Measurements from ENCODE around the gene COMMD2. TPM values are rescaled to one million over a fixed set of nuclear protein-coding genes. Genes with fewer than 3 reads are reported as not detected.

Gene COMMD2
- total RNA-seq: 10 to 100 TPM; 16.8 to 21.5 (median 20.3) TPM

DNA sequence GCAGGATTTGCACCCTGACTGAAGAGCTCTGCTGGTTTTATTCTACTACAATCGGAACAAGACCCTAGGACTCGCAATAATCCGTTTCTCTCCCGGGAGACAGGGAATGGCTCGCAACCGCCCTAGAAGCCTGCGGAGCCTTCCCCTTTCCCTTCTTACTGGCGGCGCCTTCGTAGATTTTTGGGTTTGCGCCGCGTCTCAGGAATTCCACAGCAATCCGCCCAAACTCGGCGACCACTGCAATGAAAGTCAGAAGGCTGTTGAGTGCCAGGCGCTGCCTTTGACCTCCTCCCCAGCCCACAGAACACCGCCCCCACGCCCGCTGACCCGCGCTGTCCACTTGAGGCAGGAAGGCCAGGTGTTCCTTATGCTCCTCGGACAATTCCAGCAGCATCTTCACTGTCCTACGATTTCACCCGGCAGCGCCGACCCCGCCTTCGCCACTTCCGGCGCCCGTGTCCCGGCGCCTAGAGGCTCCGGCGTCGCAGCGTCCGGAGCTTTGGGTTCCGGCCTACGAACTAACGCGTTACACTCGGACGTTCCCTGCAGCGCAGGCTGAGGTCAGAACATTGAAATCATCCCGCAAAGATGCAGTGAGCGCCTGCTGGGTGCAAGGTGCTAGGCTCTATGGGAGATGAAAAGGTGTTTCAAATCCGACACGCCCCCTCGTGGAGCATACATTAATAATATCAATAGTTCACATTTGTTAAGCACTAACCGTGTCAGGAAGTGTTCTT lies at the start of gene COMMD2:
Gene COMMD2, minus strand, starts transcription at position 439 of the 737 bp plus-strand sequence. Its CDS starts 45 bp downstream, at position 394.
- 1% methylated on average over 49 to 51 of the region's 52 CpGs for WGBS, 2 donors
- DNase-seq (ENCODE audit: low spot score in 2 of 2): peak; percentile 49 to 93
- peak within 1 kb of the TSS; percentile 80 for H3K4me3 ChIP-seq (ENCODE audit: low read depth, poor library complexity, severe bottlenecking)
- TF ChIP-seq POLR2A (IDR thresholded peaks at IDR 0.05): no peak
- TF ChIP-seq, protein P1, sequence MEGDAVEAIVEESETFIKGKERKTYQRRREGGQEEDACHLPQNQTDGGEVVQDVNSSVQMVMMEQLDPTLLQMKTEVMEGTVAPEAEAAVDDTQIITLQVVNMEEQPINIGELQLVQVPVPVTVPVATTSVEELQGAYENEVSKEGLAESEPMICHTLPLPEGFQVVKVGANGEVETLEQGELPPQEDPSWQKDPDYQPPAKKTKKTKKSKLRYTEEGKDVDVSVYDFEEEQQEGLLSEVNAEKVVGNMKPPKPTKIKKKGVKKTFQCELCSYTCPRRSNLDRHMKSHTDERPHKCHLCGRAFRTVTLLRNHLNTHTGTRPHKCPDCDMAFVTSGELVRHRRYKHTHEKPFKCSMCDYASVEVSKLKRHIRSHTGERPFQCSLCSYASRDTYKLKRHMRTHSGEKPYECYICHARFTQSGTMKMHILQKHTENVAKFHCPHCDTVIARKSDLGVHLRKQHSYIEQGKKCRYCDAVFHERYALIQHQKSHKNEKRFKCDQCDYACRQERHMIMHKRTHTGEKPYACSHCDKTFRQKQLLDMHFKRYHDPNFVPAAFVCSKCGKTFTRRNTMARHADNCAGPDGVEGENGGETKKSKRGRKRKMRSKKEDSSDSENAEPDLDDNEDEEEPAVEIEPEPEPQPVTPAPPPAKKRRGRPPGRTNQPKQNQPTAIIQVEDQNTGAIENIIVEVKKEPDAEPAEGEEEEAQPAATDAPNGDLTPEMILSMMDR (IDR thresholded peaks at IDR 0.05): no peak
- intact Hi-C loops (cut with DNase I; ENCODE audit: low total_unique reads): no loop called here

DNA sequence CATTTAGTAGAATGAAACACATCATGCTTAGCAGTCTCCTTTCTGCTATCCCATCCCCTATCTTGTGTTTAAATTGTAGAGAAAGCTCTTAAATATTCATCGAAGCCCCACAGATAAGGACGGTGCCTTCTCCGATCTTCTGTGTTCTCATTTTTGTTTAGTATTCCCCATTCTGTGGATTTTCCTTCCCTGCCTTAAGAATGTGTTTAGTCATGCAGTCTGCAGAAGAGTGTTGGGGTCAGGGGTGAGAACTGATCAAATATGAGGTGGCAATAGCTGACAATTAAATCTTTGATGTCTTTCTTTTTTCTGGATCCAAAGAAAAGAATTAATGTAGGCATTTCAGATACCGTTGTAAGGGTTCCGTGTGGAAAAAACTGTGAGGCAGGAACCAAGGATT lies 49.4 kb upstream of the COMMD2 start:
- no peak overlapping the region for H3K4me3 ChIP-seq (ENCODE audit: low read depth, poor library complexity, severe bottlenecking)
- no peak for DNase-seq (ENCODE audit: low spot score in 2 of 2)
- 73 to 79% methylated on average over 5 of the region's 5 CpGs for WGBS, 2 donors
- intact Hi-C loops (cut with DNase I; ENCODE audit: low total_unique reads): no loop called here
- no peak for TF ChIP-seq POLR2A (IDR thresholded peaks at IDR 0.05)
- TF ChIP-seq, protein P1 (IDR thresholded peaks at IDR 0.05): no peak

DNA sequence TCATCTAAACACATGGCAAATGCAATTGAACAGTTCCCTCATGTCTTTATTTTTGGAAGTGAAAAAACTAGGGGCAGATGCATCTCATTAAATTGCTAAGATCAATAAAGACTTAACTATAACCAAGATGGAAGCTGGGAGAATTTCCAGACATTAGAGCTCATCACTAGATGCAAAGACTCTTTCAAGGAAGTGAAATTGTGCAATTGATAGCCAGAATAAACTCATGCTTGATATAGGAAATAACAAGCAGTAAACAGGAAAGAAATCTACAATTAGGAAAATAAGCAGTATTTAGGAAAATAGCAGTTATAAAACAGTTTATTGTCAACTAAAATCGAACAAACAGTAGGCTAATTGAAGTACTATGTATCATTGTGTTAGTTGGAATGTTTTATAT lies 48.9 kb upstream of the COMMD2 start:
- TF ChIP-seq POLR2A (IDR thresholded peaks at IDR 0.05): no peak
- TF ChIP-seq, protein P1 (IDR thresholded peaks at IDR 0.05): no peak
- no peak overlapping the region for H3K4me3 ChIP-seq (ENCODE audit: low read depth, poor library complexity, severe bottlenecking)
- intact Hi-C loops (cut with DNase I; ENCODE audit: low total_unique reads): no loop called here
- WGBS, 2 donors: 76 to 78% methylated on average over 1 of the region's 1 CpG
- DNase-seq (ENCODE audit: low spot score in 2 of 2): no peak

DNA sequence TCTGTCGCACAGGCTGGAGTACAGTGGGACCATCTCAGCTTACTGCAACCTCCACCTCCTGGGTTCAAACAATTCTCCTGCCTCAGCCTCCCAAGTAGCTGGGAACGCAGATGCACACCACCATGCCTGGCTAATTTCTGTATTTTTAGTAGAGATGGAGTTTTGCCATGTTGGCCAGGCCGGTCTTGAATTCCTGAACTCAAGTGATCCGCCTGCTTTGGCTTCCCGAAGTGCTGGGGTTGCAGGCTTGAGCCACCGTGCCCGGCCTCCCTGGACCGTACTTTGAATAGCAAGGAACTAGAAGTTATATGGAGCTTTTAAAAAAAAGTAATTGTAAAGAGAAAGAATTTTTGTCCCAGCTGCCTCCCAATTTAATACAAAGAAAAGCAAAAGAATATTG lies 48.4 kb upstream of the COMMD2 start:
- DNase-seq (ENCODE audit: low spot score in 2 of 2): no peak
- TF ChIP-seq, protein P1 (IDR thresholded peaks at IDR 0.05): no peak
- TF ChIP-seq POLR2A (IDR thresholded peaks at IDR 0.05): no peak
- intact Hi-C loops (cut with DNase I; ENCODE audit: low total_unique reads): no loop called here
- no peak overlapping the region for H3K4me3 ChIP-seq (ENCODE audit: low read depth, poor library complexity, severe bottlenecking)
- WGBS, 2 donors: 89 to 93% methylated on average over 8 of the region's 8 CpGs

DNA sequence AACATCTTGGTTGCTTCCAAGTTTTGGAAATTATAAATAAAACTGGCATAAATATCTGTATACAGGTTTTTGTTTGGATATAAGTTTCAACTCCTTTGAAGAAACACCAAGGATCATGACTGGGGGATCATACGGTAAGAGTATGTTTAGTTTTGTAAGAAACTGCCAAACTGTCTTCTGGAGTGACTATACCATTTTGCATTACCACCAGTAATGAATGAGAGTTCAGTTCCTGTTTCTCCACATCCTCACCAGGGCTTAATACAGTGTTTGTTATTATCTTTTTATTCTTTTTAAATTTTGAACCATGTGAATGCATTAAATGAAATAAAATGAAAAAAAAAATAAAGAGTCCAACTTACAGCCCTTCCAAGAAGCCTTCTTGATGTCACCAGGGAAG lies 43.7 kb upstream of the COMMD2 start:
- no peak for TF ChIP-seq POLR2A (IDR thresholded peaks at IDR 0.05)
- TF ChIP-seq, protein P1 (IDR thresholded peaks at IDR 0.05): no peak
- H3K4me3 ChIP-seq (ENCODE audit: low read depth, poor library complexity, severe bottlenecking): no peak overlapping the region
- intact Hi-C loops (cut with DNase I; ENCODE audit: low total_unique reads): no loop called here
- no peak for DNase-seq (ENCODE audit: low spot score in 2 of 2)
- WGBS, 2 donors: 79 to 86% methylated on average over 1 of the region's 1 CpG

All from lower leg skin (tissue), 4 donors.